GM21515 (cell line): ENCODE data around the gene OR10H3.
"Not testable (repeated sequence)": the region's sequence is repeated elsewhere in the genome, so short reads cannot be mapped to it uniquely, and the experiment has no call there.

Experiments
- ATAC-seq: cut with Tn5 transposase; IDR thresholded peaks from one replicate; pipeline ENCODE4 v1.9.1; 2021; ENCODE audit not compliant: unreplicated experiment

Gene OR10H3

GRCh38 chr19:15737722-15738121, at the start of gene OR10H3:
Gene OR10H3, plus strand, starts transcription at chr19:15737985. Its CDS starts 3,408 bp downstream, at chr19:15741393.
- ATAC-seq: no peak

GRCh38 chr19:15696654-15697194, 41.1 kb upstream of the OR10H3 start:
- no peak for ATAC-seq

- no peak for ATAC-seq
Measured at GRCh38 chr19:15701757-15702533, 35.8 kb upstream of the OR10H3 start.

- no peak for ATAC-seq
Measured at GRCh38 chr19:15702534-15702930, 35.3 kb upstream of the OR10H3 start.

GRCh38 chr19:15714638-15715037, 23.1 kb upstream of the OR10H3 start:
- ATAC-seq: no peak

GRCh38 chr19:15715642-15716041, 22.1 kb upstream of the OR10H3 start:
- no peak for ATAC-seq

GRCh38 chr19:15717809-15718208, 20.0 kb upstream of the OR10H3 start:
- ATAC-seq: no peak

GRCh38 chr19:15721268-15721667, 16.5 kb upstream of the OR10H3 start:
- no peak for ATAC-seq

- no peak for ATAC-seq
Measured at GRCh38 chr19:15722956-15723355, 14.8 kb upstream of the OR10H3 start.

- no peak for ATAC-seq
Measured at GRCh38 chr19:15727724-15728123, 10.1 kb upstream of the OR10H3 start, which contains the start of gene OR10H2. Gene OR10H2, plus strand, starts transcription at chr19:15728024. Its CDS starts 20 bp downstream, at chr19:15728044.

GRCh38 chr19:15730538-15730937, 7.2 kb upstream of the OR10H3 start:
- no peak for ATAC-seq

- no peak for ATAC-seq
Measured at GRCh38 chr19:15732388-15732787, 5.4 kb upstream of the OR10H3 start.

- ATAC-seq: no peak
Measured at GRCh38 chr19:15733895-15734294, 3.9 kb upstream of the OR10H3 start.

GRCh38 chr19:15740785-15741184, 3.0 kb downstream of the OR10H3 start:
- ATAC-seq: no peak

GRCh38 chr19:15748239-15748638, 10.5 kb downstream of the OR10H3 start:
- no peak for ATAC-seq

GRCh38 chr19:15758379-15758778, 20.6 kb downstream of the OR10H3 start:
- no peak for ATAC-seq

GRCh38 chr19:15759962-15760565, 22.3 kb downstream of the OR10H3 start:
- ATAC-seq: no peak

GRCh38 chr19:15769586-15769985, 31.8 kb downstream of the OR10H3 start:
- no peak for ATAC-seq

- not testable (repeated sequence) for ATAC-seq
Measured at GRCh38 chr19:15774159-15774558, 36.4 kb downstream of the OR10H3 start.

GRCh38 chr19:15775249-15775648, 37.5 kb downstream of the OR10H3 start:
- ATAC-seq: no peak

GRCh38 chr19:15776264-15776663, 38.5 kb downstream of the OR10H3 start:
- ATAC-seq: no peak
